Panc1 (cell line): ENCODE measurements around the gene SLC8A1. TPM values are rescaled to one million over a fixed set of nuclear protein-coding genes. Genes with fewer than 3 reads are reported as not detected.

ENCODE experiments used
- ATAC-seq: fragments of 200-7000 bp; cut with Tn5 transposase; 2 replicates; pipeline ENCODE4 v1.9.1; 2020; ENCODE audit warnings: mild to moderate bottlenecking, moderate library complexity
- BruUV-seq: library from RNA; stranded (reverse); fragments of 400-500 nt; replicated peaks from 2 replicates; lab custom pipeline; 2021; lab: Mats Ljungman, UMichigan
- CTCF ChIA-PET: fragments of 300-600 bp; sonication (Branson Sonifier 250); formaldehyde crosslinking; loops from one replicate; lab custom pipeline; 2022; ENCODE audit warnings: antibody characterized with exemption; lab: Charles Lee
- POLR2A ChIA-PET: fragments of 300-600 bp; sonication (Branson Sonifier 250); formaldehyde crosslinking; loops from one replicate; lab custom pipeline; 2022; ENCODE audit warnings: antibody characterized with exemption; lab: Charles Lee
- DNase-seq: peaks from one replicate; pipeline ENCODE4 v3.0.0-alpha.2; 2010; ENCODE audit warnings: low read depth, low spot score
- H3K27ac ChIP-seq: 2 replicates; pipeline ENCODE4 v1.5.1; 2011; ENCODE audit warnings: mild to moderate bottlenecking, low read length, inconsistent platforms
- H3K27me3 ChIP-seq: fragments of 200-500 bp; sonication (Bioruptor generic); 2 replicates; pipeline ENCODE4 v1.6.0; 2014; ENCODE audit warnings: low read length, inconsistent platforms; ENCODE audit not compliant: control insufficient read depth, insufficient read depth
- H3K36me3 ChIP-seq: fragments of 200-500 bp; sonication (Bioruptor generic); 2 replicates; pipeline ENCODE4 v1.5.1; 2014; ENCODE audit warnings: inconsistent platforms, mild to moderate bottlenecking, low read length, moderate library complexity; ENCODE audit not compliant: control insufficient read depth, insufficient read depth
- H3K4me1 ChIP-seq: 2 replicates; pipeline ENCODE4 v1.5.1; 2011; ENCODE audit warnings: inconsistent platforms, mild to moderate bottlenecking, low read length, moderate library complexity; ENCODE audit not compliant: control insufficient read depth, insufficient read depth
- H3K4me3 ChIP-seq, 2 experiments: 2 replicates each; pipeline ENCODE4 v1.5.1; 2011 to 2012; ENCODE audit warnings: low read depth in 2 of 2, low read length in 2 of 2, mild to moderate bottlenecking in 2 of 2, inconsistent platforms in 1 of 2, moderate library complexity in 1 of 2
- H3K9me3 ChIP-seq: fragments of 200-500 bp; sonication (Bioruptor generic); 2 replicates; pipeline ENCODE4 v1.5.1; 2014; ENCODE audit warnings: low read depth, mild to moderate bottlenecking, inconsistent platforms, low read length, moderate library complexity; ENCODE audit not compliant: control insufficient read depth, insufficient read depth
- CTCF ChIP-seq: fragments of 450-650 bp; IDR thresholded peaks from 2 replicates; pipeline ENCODE4 v1.5.1; 2017; ENCODE audit warnings: mild to moderate bottlenecking
- POLR2AphosphoS5 ChIP-seq: IDR thresholded peaks from 2 replicates; pipeline ENCODE4 v1.6.1; 2012; ENCODE audit warnings: mild to moderate bottlenecking, low read depth, low read length, moderate library complexity
- REST ChIP-seq, 2 experiments: IDR thresholded peaks; 2 replicates each; pipeline ENCODE4 v1.6.1; 2011 to 2012; ENCODE audit warnings: low read depth in 2 of 2, control low read depth in 1 of 2, low read length in 1 of 2, mild to moderate bottlenecking in 1 of 2, moderate library complexity in 1 of 2; ENCODE audit not compliant: insufficient read depth in 1 of 2
- SIN3A ChIP-seq: IDR thresholded peaks from 2 replicates; pipeline ENCODE4 v1.6.1; 2012; ENCODE audit warnings: low read depth, mild to moderate bottlenecking, low read length, moderate library complexity, borderline replicate concordance; ENCODE audit not compliant: insufficient read depth
- TCF7L2 ChIP-seq: IDR thresholded peaks from 2 replicates; pipeline ENCODE4 v1.6.1; 2011; ENCODE audit warnings: mild to moderate bottlenecking, low read depth, low read length, inconsistent platforms
- in situ Hi-C: cut with HindIII; loops from 2 replicates; pipeline ENCODE4 v1.10.0; 2016; ENCODE audit warnings: low sequenced_read_pairs, low pct_unique_long_range_greater_than_20kb
- intact Hi-C: fragments of 100-400 bp; cut with micrococcal nuclease; formaldehyde crosslinking; loops from one replicate; pipeline ENCODE4 v1.10.0; 2022; ENCODE audit not compliant: unreplicated experiment
- total RNA-seq: library from RNA; stranded (reverse); gene quantifications from one replicate; pipeline ENCODE4 v1.2.1, GENCODE V29; 2021; ENCODE audit not compliant: unreplicated experiment

The SLC8A1 gene
- total RNA-seq, 1 experiment from 2014 or later, result 0.59 TPM

GRCh38 chr2:40165509-40165844, 286.4 kb downstream of the SLC8A1 start:
- Histone ChIP-seq H3K36me3 (no peaks in the 10 kb centered on the region), H3K4me3 (no peak overlapping the region), H3K9me3 (no peaks in the 10 kb centered on the region), H3K27ac (no peak overlapping the region), H3K27me3 (no peaks in the 10 kb centered on the region), H3K4me1 (no peaks in the 10 kb centered on the region)
- CTCF ChIA-PET, result interaction anchor here (0.8 kb wide), 1 partner anchor 1346 kb away, joined by 3 read pairs; no protein-coding TSS in a partner anchor
- intact Hi-C loops, result no loop called here
- ATAC-seq (no peak), DNase-seq (no peak)
- in situ Hi-C loops, result no loop called here
- TF ChIP-seq REST (IDR thresholded peaks at IDR 0.05; ENCODE audit: insufficient read depth in 1 of 2, low read depth in 2 of 2, low read length in 1 of 2) (no peak), TCF7L2 (no peak), CTCF (no peak), POLR2AphosphoS5 (no peak)
- POLR2A ChIA-PET, result no interaction called here
- BruUV-seq, result no TSS peak

GRCh38 chr2:40164736-40165508, 287.0 kb downstream of the SLC8A1 start:
- ChIA-PET POLR2A (no interaction called here), CTCF (interaction anchor here (0.8 kb wide), 1 partner anchor 1346 kb away, joined by 3 read pairs; no protein-coding TSS in a partner anchor)
- DNase-seq (no peak), ATAC-seq (no peak)
- H3K27ac ChIP-seq, result no peak overlapping the region
- no peaks in the 10 kb centered on the region for H3K4me1 ChIP-seq
- TF ChIP-seq TCF7L2 (no peak), POLR2AphosphoS5 (no peak), SIN3A (no peak), CTCF (no peak), REST (IDR thresholded peaks at IDR 0.05; ENCODE audit: insufficient read depth in 1 of 2, low read depth in 2 of 2, low read length in 1 of 2) (no peak)
- intact Hi-C loops (no loop called here), in situ Hi-C loops (no loop called here)
- no peaks in the 10 kb centered on the region for H3K9me3 ChIP-seq
- H3K27me3 ChIP-seq, result no peaks in the 10 kb centered on the region
- no peak overlapping the region for H3K4me3 ChIP-seq
- no TSS peak for BruUV-seq
- no peaks in the 10 kb centered on the region for H3K36me3 ChIP-seq
